Lung (tissue), 12 donors: ENCODE data around the gene CDH13. TPM values are rescaled to one million over a fixed set of nuclear protein-coding genes. Genes with fewer than 3 reads are reported as not detected.

ENCODE experiments used
- ATAC-seq: fragments of 200-7000 bp; cut with Tn5 transposase; one replicate; pipeline ENCODE4 v1.9.1; 2020; ENCODE audit warnings: moderate number of reproducible peaks; ENCODE audit not compliant: insufficient read depth, low FRiP score
- DNase-seq, 3 donors: peaks; one replicate each; pipeline ENCODE4 v3.0.0-alpha.2; 2013 to 2017
- H3K27ac ChIP-seq, 2 donors: one replicate each; pipeline ENCODE4 v1.5.1; 2013; ENCODE audit warnings: mild to moderate bottlenecking in 2 of 2, moderate library complexity in 2 of 2, control low read depth in 1 of 2, inconsistent platforms in 1 of 2, low read depth in 1 of 2, low read length in 1 of 2
- H3K27me3 ChIP-seq, 3 donors: one replicate each; pipeline ENCODE4 v1.5.1; 2013; ENCODE audit warnings: low read length in 2 of 3; ENCODE audit not compliant: control insufficient read depth in 3 of 3, insufficient read depth in 3 of 3
- H3K36me3 ChIP-seq, 4 donors: one replicate each; pipeline ENCODE4 v1.5.1; 2013; ENCODE audit warnings: low read length in 4 of 4, mild to moderate bottlenecking in 1 of 4, moderate library complexity in 1 of 4; ENCODE audit not compliant: control insufficient read depth in 4 of 4, insufficient read depth in 4 of 4
- H3K4me1 ChIP-seq, 5 donors: one replicate each; pipeline ENCODE4 v1.5.1; 2013; ENCODE audit warnings: low read length in 5 of 5, mild to moderate bottlenecking in 2 of 5, moderate library complexity in 1 of 5; ENCODE audit not compliant: control insufficient read depth in 5 of 5, insufficient read depth in 5 of 5
- H3K4me3 ChIP-seq: one replicate; pipeline ENCODE4 v1.5.1; 2013; ENCODE audit warnings: mild to moderate bottlenecking, control low read depth, moderate library complexity
- H3K9ac ChIP-seq, 2 donors: one replicate each; pipeline ENCODE4 v1.5.1; 2013; ENCODE audit warnings: low read length in 2 of 2, control low read depth in 1 of 2; ENCODE audit not compliant: insufficient read depth in 1 of 2
- H3K9me3 ChIP-seq, 4 donors: one replicate each; pipeline ENCODE4 v1.5.1; 2013; ENCODE audit warnings: low read length in 3 of 4, mild to moderate bottlenecking in 1 of 4, moderate library complexity in 1 of 4; ENCODE audit not compliant: control insufficient read depth in 4 of 4, insufficient read depth in 3 of 4
- WGBS, 2 donors: extraction: QIAGEN DNeasy Blood & Tissue Kit; methylation state at CpG; one replicate each; pipeline ENCODE4 v1.1.7; 2013; 5-methylcytosine and 5-hydroxymethylcytosine counted together
- polyA plus RNA-seq, 2 donors: library from polyadenylated mRNA; stranded (reverse); fragments of 200-250 nt; gene quantifications; one replicate each; pipeline ENCODE4 v1.2.1, GENCODE V29; 2013
- total RNA-seq, 2 donors: library from RNA; depleted of rRNA in 1 of 2; stranded (reverse); fragments of >200 nt in 1 of 2; gene quantifications; one replicate each; pipeline ENCODE4 v1.2.1, GENCODE V29; 2014 to 2021
- TF ChIP-seq, protein P1 (sequence below): IDR thresholded peaks from 2 replicates; pipeline ENCODE4 v1.5.1; 2012; ENCODE audit warnings: mild to moderate bottlenecking; ENCODE audit errors: control extremely low read depth, extremely low read depth
- donor health status: control.
- donor health status: control.
- donor health status: Bipolar disorder and iron deficiency.
- donor health status: healthy.
- donor health status: DM: yes; HTN: yes; CAD: no.

CDH13 gene
- total and polyA plus RNA-seq, 4 donors = 2.1 to 12.3 (median 7.3) TPM

DNA sequence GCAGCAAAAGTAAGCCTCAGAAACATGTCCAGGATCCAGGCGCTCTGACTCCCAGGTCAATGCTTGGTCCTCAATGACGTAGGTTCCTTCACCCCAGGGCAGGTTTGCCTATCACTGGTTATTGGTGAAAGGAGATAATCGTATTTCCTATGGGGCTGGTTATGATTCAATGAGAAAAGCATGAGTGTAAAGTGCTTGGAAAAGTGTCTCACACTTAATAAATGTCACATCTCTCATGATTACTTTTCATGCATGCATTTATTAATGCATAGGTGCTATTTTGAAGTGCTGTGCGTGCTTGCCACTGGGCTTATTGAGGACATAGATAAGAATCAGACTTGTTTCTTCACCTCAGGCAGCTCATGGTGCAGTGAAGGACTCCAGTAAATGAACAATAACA lies 10.4 kb upstream of the CDH13 start:
- TF ChIP-seq, protein P1, sequence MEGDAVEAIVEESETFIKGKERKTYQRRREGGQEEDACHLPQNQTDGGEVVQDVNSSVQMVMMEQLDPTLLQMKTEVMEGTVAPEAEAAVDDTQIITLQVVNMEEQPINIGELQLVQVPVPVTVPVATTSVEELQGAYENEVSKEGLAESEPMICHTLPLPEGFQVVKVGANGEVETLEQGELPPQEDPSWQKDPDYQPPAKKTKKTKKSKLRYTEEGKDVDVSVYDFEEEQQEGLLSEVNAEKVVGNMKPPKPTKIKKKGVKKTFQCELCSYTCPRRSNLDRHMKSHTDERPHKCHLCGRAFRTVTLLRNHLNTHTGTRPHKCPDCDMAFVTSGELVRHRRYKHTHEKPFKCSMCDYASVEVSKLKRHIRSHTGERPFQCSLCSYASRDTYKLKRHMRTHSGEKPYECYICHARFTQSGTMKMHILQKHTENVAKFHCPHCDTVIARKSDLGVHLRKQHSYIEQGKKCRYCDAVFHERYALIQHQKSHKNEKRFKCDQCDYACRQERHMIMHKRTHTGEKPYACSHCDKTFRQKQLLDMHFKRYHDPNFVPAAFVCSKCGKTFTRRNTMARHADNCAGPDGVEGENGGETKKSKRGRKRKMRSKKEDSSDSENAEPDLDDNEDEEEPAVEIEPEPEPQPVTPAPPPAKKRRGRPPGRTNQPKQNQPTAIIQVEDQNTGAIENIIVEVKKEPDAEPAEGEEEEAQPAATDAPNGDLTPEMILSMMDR = no peak
- no peak overlapping the region for H3K27ac ChIP-seq
- WGBS, 2 donors = 85 to 86% methylated on average over 4 of the region's 4 CpGs
- H3K27me3 ChIP-seq = peaks cover 0 to 5% (median 0%) of the 10 kb centered on the region in 3 donors
- no peaks in the 10 kb centered on the region for H3K9me3 ChIP-seq
- no peaks in the 10 kb centered on the region for H3K4me1 ChIP-seq
- no peaks in the 10 kb centered on the region for H3K36me3 ChIP-seq
- no peak overlapping the region for H3K9ac ChIP-seq
- ATAC-seq = no peak
- no peak overlapping the region for H3K4me3 ChIP-seq
- no peak for DNase-seq

DNA sequence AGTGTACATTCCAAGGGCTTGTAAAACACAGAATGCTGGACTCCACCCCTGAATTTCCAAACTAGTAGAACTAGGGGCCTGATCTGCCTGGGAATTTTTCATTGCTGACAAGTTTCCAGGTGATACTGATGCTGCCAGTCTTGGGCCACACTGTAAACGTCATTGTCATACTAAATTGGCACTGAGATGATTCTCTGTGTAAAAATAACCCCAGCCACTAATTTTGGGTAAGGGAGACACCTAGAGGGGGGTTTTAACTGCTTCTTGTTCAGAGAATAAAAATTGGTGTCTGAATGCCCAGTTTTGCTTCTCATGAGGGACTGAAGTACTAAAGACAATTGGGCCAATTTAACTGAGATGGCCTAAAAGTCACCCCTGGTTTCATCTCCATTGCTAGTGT lies 5.0 kb upstream of the CDH13 start:
- no peak overlapping the region for H3K9ac ChIP-seq
- no peaks in the 10 kb centered on the region for H3K36me3 ChIP-seq
- ATAC-seq (no peak), DNase-seq (no peak)
- TF ChIP-seq, protein P1 = no peak
- H3K9me3 ChIP-seq = peaks cover 0 to 2% (median 0%) of the 10 kb centered on the region in 4 donors
- 6 to 7% methylated on average over 1 of the region's 1 CpG for WGBS, 2 donors
- peaks cover 0 to 6% (median 2%) of the 10 kb centered on the region in 5 donors for H3K4me1 ChIP-seq
- H3K4me3 ChIP-seq = no peak overlapping the region
- H3K27me3 ChIP-seq = peaks cover 0 to 40% (median 34%) of the 10 kb centered on the region in 3 donors
- H3K27ac ChIP-seq = no peak overlapping the region

DNA sequence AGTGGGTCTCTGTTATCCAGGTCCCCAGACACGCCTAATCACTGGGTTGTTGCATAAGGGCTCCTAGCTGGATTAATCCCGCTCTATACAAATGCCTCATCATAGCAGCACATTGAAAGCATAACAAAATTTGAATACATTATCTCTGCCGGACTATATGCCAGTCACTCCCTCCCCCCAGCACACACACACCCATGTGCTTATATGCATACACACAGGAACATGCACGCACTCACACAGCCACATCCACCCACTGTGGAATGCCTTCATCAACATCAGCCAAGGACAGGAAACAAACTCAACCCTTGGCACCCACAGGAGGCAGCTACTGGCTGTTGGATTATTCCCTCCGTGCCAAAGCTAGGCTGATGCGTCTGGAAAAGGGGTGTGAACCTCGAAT lies 3.5 kb upstream of the CDH13 start:
- peaks cover 0 to 15% (median 6%) of the 10 kb centered on the region in 5 donors for H3K4me1 ChIP-seq
- ATAC-seq (no peak), DNase-seq (no peak)
- no peak overlapping the region for H3K9ac ChIP-seq
- H3K36me3 ChIP-seq = no peaks in the 10 kb centered on the region
- 67 to 82% methylated on average over 7 of the region's 7 CpGs for WGBS, 2 donors
- TF ChIP-seq, protein P1 = no peak
- H3K27me3 ChIP-seq = peaks cover 0 to 53% (median 39%) of the 10 kb centered on the region in 3 donors
- peaks cover 0 to 4% (median 0%) of the 10 kb centered on the region in 4 donors for H3K9me3 ChIP-seq
- H3K27ac ChIP-seq = no peak overlapping the region
- no peak overlapping the region for H3K4me3 ChIP-seq
